Brain microvascular endothelial cell (primary cell): ENCODE results near the gene DLGAP1.
"Not testable (repeated sequence)": the region's sequence is repeated elsewhere in the genome, so short reads cannot be mapped to it uniquely, and the experiment has no call there.

Experiments
- DNase-seq: peaks from one replicate; pipeline ENCODE4 v3.0.0-alpha.2; 2020
- H3K27ac ChIP-seq: fragments of 250-450 bp; sonication (Bioruptor Pico); 2 replicates; pipeline ENCODE4 v1.5.1; 2020; ENCODE audit warnings: mild to moderate bottlenecking, moderate library complexity
- H3K27me3 ChIP-seq: fragments of 250-450 bp; sonication (Bioruptor Pico); replicated peaks from 2 replicates; pipeline ENCODE4 v1.5.1; 2020; ENCODE audit warnings: mild to moderate bottlenecking
- H3K36me3 ChIP-seq: fragments of 250-450 bp; sonication (Bioruptor Pico); replicated peaks from 2 replicates; pipeline ENCODE4 v1.5.1; 2020; ENCODE audit warnings: mild to moderate bottlenecking
- H3K4me3 ChIP-seq: 2 replicates; pipeline ENCODE4 v1.5.1; 2011; ENCODE audit warnings: low read depth, mild to moderate bottlenecking, control low read depth, low read length, moderate library complexity
- CTCF ChIP-seq: IDR thresholded peaks from 2 replicates; pipeline ENCODE4 v1.5.1; 2011; ENCODE audit warnings: low read depth, mild to moderate bottlenecking, moderate library complexity, low read length, control low read depth, inconsistent platforms; ENCODE audit errors: missing control alignments
- in situ Hi-C: cut with HindIII; loops from 2 replicates; pipeline ENCODE4 v1.10.0; 2017; ENCODE audit warnings: low sequenced_read_pairs, low pct_ligation_motif_present

DLGAP1 gene

GRCh38 chr18:3585656-3586509, 869.2 kb downstream of the DLGAP1 start:
- TF ChIP-seq CTCF: peak; percentile 90
- peak; percentile 77 for DNase-seq
- in situ Hi-C loops: no loop called here
- Histone ChIP-seq H3K36me3 (no peaks in the 10 kb centered on the region), H3K4me3 (no peak overlapping the region), H3K27ac (no peak overlapping the region), H3K27me3 (no peaks in the 10 kb centered on the region)

- Histone ChIP-seq H3K4me3 (no peak overlapping the region), H3K27ac (no peak overlapping the region), H3K36me3 (no peaks in the 10 kb centered on the region), H3K27me3 (no peaks in the 10 kb centered on the region)
- TF ChIP-seq CTCF: no peak
- in situ Hi-C loops: no loop called here
- no peak for DNase-seq
These were observed 870.1 kb downstream of the DLGAP1 start for GRCh38 chr18:3584897-3585460.

GRCh38 chr18:3584266-3584861, 870.7 kb downstream of the DLGAP1 start:
- H3K27ac ChIP-seq: no peak overlapping the region
- no peak overlapping the region for H3K4me3 ChIP-seq
- no peaks in the 10 kb centered on the region for H3K36me3 ChIP-seq
- TF ChIP-seq CTCF: no peak
- DNase-seq: no peak
- no peaks in the 10 kb centered on the region for H3K27me3 ChIP-seq
- in situ Hi-C loops: no loop called here

GRCh38 chr18:3583873-3584247, 871.2 kb downstream of the DLGAP1 start:
- in situ Hi-C loops: no loop called here
- no peak for TF ChIP-seq CTCF
- Histone ChIP-seq H3K27me3 (no peaks in the 10 kb centered on the region), H3K36me3 (no peaks in the 10 kb centered on the region), H3K27ac (no peak overlapping the region), H3K4me3 (no peak overlapping the region)
- DNase-seq: no peak

- H3K4me3 ChIP-seq, H3K36me3 ChIP-seq, H3K27me3 ChIP-seq, H3K27ac ChIP-seq, in situ Hi-C loops, DNase-seq: not testable (repeated sequence)
These were observed 871.8 kb downstream of the DLGAP1 start for GRCh38 chr18:3583106-3583872.

GRCh38 chr18:3581890-3582289, 873.2 kb downstream of the DLGAP1 start:
- in situ Hi-C loops: no loop called here
- no peak for DNase-seq
- H3K27me3 ChIP-seq: no peaks in the 10 kb centered on the region
- H3K4me3 ChIP-seq: no peak overlapping the region
- H3K36me3 ChIP-seq: no peaks in the 10 kb centered on the region
- H3K27ac ChIP-seq: no peak overlapping the region
- TF ChIP-seq CTCF: no peak

- H3K27ac ChIP-seq, H3K4me3 ChIP-seq, in situ Hi-C loops, H3K36me3 ChIP-seq, H3K27me3 ChIP-seq, DNase-seq: not testable (repeated sequence)
These were observed 874.5 kb downstream of the DLGAP1 start for GRCh38 chr18:3580523-3581025.
